Measurements from ENCODE around the gene CNPY1.

GRCh38 chr7:155532792-155533119, 13.6 kb downstream of the CNPY1 start:
- TF ChIP-seq CTCF (IDR thresholded peaks at IDR 0.05), result no peak
- no peak for TF ChIP-seq POLR2AphosphoS5 (IDR thresholded peaks at IDR 0.05)
- no peak for TF ChIP-seq POLR2A (IDR thresholded peaks at IDR 0.05)

All from stomach (tissue), 4 donors.